GM12864 (cell line): Measurements from ENCODE around the gene HEATR9.

Source experiments
- DNase-seq: peaks from one replicate; pipeline ENCODE4 v3.0.0-alpha.2; 2011; ENCODE audit warnings: low read depth
- H3K4me3 ChIP-seq: 2 replicates; pipeline ENCODE4 v1.5.1; 2011; ENCODE audit warnings: mild to moderate bottlenecking, low read depth, low read length, control low read depth
- TF ChIP-seq, protein P1 (sequence below): IDR thresholded peaks from 2 replicates; pipeline ENCODE4 v1.5.1; 2011; ENCODE audit warnings: low read depth, mild to moderate bottlenecking, moderate library complexity, low read length, control low read depth, inconsistent platforms; ENCODE audit errors: missing control alignments

Gene HEATR9, protein sequence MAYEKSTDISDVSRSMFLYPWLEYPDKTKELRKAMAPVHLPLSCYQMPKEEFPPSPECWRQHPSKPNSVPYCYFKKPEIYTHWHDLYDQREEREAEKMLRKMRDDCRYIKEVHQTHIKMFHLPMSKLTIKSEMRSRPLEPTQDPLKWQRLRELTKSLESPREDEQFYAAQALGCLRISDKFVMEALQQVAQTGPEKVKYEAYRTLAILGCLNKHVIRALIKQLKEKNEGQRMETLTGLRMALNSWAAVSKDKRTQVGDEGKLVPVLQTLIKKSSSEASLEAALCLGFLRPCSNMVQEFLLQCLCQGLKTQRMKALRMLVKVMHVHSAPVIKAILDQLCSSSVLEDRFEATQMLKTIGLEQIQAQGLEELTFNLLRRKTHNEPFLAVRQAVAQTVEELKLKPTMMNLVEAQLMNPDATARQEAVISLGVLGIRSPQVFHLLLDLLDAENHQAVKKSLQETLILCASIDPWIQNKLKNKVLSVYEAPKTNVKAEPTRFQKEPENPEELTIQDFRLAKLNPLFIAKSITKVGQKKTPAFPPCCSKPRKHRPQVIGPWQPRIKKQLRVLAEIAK

DNA sequence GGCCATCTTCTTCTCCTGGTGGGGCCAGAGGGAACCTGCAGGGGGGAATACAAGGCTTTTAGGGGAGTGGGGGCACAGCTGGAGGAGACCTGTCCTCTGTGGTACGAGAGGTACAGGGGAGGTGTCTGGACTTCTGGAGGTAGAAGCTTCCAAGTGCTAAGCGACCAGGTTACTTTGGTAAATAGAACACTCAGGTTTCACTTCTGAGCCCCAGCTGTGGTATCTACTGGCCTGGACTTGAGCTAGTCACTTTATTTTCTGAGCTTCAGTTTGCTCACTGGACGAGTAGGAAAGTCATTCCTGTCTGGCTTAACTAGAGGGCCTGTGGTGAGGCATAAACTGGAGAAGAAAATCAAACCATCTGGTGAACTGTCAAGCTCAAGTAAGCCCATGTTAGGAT lies at the start of gene HEATR9:
Gene HEATR9, minus strand, starts transcription at position 155 of the 400 bp plus-strand sequence. Its CDS starts 149 bp downstream, at position 6.
- TF ChIP-seq, protein P1, sequence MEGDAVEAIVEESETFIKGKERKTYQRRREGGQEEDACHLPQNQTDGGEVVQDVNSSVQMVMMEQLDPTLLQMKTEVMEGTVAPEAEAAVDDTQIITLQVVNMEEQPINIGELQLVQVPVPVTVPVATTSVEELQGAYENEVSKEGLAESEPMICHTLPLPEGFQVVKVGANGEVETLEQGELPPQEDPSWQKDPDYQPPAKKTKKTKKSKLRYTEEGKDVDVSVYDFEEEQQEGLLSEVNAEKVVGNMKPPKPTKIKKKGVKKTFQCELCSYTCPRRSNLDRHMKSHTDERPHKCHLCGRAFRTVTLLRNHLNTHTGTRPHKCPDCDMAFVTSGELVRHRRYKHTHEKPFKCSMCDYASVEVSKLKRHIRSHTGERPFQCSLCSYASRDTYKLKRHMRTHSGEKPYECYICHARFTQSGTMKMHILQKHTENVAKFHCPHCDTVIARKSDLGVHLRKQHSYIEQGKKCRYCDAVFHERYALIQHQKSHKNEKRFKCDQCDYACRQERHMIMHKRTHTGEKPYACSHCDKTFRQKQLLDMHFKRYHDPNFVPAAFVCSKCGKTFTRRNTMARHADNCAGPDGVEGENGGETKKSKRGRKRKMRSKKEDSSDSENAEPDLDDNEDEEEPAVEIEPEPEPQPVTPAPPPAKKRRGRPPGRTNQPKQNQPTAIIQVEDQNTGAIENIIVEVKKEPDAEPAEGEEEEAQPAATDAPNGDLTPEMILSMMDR, result no peak
- no peak for DNase-seq
- no peak within 1 kb of the TSS for H3K4me3 ChIP-seq

DNA sequence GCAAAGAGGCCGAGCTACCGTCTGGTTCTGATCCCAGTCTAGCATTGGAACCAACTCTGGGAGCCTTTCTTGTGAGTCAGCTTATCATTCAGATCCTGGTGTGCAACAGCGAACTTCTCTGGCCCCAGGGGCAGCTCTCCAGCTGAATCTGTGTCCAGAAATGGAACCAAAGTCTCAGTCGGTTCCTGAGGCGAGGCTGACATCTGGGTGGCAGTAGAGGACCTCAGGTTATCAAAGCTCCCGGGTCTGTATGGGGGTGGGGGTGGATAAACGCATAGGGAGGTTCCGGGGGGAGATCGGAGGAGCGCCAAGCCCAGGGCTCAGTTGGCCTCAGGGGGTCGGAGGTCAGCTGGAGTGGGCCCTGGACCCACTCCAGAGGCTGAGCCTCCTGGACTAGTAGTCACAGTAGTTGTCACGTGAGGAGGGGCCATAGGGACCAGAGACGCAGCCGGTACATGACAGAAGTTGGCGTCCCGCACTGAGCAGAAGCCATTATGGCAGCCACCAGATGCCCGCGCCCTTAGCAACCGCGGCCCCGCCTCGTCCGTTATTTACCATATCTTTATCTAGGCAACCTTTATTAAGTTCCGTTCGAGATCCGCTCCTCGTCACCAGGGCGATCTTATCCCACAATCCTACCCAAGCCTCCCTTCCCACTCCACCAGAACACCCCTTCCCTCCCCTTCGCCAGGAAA lies 49.0 kb upstream of the HEATR9 start:
- no peak for DNase-seq
- TF ChIP-seq, protein P1, result no peak
- H3K4me3 ChIP-seq, result no peak overlapping the region

DNA sequence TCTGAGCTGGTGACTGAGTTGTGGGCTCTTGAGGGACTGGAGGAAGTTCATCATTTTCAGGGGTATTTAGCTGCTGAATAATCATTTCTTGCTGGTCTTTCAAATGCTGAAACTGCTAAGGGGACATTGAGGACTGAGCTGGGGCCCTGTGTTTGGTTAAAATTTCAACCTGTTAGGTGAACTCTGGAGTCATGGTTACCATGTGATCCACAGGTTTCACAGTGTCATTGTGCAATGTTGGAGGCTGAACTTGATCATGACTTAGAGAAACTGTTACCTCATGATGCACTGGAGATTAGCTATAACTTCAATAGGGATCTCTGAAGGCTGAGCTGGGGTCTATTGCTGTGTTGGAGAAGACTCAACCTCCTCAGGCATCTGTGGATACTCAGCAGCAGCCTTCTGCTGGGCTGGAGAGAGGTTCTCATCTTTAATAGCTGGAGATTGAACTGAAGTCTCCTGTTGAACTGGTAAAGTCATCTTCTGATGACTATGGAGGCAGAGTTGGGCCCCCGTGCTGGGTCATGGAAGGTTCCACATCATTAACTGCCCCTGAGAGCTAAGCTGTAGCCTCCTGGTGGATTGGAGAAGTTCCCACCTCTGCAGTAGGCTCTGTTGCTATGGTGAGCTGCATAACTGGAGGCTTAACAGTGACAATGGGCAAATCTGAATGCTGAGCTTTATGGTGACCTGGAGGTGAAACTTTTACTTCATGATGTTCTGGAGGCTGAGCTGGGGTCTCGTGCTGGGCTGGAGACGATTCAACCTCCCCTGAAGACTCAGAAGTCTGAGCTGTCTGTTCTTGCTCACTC lies 46.7 kb upstream of the HEATR9 start:
- DNase-seq, result no peak
- TF ChIP-seq, protein P1, result no peak
- no peak overlapping the region for H3K4me3 ChIP-seq

DNA sequence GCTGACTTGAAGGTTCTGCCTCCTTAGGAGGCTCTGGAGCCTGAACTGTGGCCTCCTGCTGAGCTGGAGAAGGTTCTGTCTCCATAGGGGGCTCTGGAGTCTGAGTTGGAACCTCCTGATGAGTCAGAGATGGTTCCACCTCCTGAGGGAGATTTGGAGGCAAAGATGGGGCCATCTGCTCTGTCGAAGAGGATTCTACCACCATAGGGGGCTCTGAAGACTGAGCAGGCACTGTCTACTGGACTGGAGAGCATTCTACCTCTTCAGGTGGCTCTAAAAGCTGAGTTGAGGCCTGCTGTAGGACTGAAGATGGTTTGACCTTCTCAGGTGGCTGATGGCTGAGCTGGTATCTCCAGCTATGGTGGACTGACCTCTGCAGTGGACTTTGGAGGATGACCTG lies 45.7 kb upstream of the HEATR9 start:
- no peak overlapping the region for H3K4me3 ChIP-seq
- no peak for DNase-seq
- TF ChIP-seq, protein P1, result no peak

DNA sequence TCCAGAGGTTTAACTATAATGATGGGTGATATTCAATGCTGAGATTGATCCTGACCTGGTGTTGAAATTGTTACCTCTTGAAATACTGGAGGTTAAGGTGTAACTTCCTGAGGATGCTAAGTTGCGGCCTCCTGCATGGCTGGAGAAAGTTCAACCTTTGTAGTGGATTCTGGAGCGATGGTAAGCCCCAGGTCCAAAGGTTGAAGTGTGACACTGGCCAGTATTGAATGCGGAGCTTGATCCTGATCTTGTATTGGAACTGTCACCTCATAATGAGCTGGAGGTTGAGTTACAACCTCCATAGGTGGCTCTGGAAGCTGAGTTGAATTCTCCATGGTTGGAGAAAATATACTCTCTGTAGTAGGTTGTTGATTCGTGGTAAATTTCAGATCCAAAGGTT lies 44.9 kb upstream of the HEATR9 start:
- no peak overlapping the region for H3K4me3 ChIP-seq
- TF ChIP-seq, protein P1, result no peak

DNA sequence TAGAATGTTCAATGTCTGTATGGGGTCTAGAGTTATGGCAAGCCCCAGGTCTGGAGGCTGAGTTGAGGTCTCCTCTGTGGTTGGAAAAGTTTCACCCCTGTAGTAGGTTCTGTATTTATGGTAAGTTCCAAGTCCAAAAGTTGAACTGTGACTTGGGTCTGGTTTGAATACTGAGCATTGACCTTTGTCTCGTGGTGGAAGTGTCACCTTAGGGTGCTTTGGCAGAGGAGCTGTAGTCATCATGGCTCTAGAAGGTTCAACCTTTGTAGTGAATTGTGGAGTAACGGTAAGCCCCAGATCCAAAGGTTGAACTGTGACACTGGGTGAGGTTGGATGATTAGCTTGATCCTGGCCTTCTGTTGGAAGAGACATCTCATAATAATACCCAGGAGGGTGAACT lies 44.3 kb upstream of the HEATR9 start:
- DNase-seq, result no peak
- TF ChIP-seq, protein P1, result no peak
- H3K4me3 ChIP-seq, result no peak overlapping the region

More for the DNA sequence above, 44.9 kb upstream of the HEATR9 start:
- DNase-seq, result no peak
